A673 (cell line): Measurements from ENCODE around the gene PANX3.

Experiments
- EZH2 ChIP-seq: fragments of 200-600 bp; sonication (generic); IDR thresholded peaks from 2 replicates; pipeline ENCODE4 v1.6.1; 2017; ENCODE audit warnings: borderline replicate concordance, low read depth, mild to moderate bottlenecking, mixed read lengths, antibody characterized with exemption, low read length; ENCODE audit not compliant: poor library complexity, severe bottlenecking
- TF ChIP-seq, protein P1 (sequence below): fragments of 300-800, 200-600 bp; sonication (generic); conservative IDR thresholded peaks from 2 replicates; pipeline ENCODE4 v1.5.1; 2017; ENCODE audit warnings: low read depth, mild to moderate bottlenecking, antibody characterized with exemption, low read length, moderate library complexity, mixed read lengths

GRCh38 chr11:124642628-124643027 is 31.4 kb downstream of the PANX3 start:
- TF ChIP-seq, protein P1, sequence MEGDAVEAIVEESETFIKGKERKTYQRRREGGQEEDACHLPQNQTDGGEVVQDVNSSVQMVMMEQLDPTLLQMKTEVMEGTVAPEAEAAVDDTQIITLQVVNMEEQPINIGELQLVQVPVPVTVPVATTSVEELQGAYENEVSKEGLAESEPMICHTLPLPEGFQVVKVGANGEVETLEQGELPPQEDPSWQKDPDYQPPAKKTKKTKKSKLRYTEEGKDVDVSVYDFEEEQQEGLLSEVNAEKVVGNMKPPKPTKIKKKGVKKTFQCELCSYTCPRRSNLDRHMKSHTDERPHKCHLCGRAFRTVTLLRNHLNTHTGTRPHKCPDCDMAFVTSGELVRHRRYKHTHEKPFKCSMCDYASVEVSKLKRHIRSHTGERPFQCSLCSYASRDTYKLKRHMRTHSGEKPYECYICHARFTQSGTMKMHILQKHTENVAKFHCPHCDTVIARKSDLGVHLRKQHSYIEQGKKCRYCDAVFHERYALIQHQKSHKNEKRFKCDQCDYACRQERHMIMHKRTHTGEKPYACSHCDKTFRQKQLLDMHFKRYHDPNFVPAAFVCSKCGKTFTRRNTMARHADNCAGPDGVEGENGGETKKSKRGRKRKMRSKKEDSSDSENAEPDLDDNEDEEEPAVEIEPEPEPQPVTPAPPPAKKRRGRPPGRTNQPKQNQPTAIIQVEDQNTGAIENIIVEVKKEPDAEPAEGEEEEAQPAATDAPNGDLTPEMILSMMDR: no peak
- TF ChIP-seq EZH2: no peak
